Liver (tissue), 3 donors: ENCODE results near the gene TEX19.

ENCODE experiments used
- CTCF ChIP-seq: fragments of 150-350 bp; IDR thresholded peaks from 2 replicates; pipeline ENCODE4 v1.5.1; 2017; ENCODE audit warnings: improper control_type of control experiment, low read depth, low read length; ENCODE audit not compliant: missing input control
- FOXA1 ChIP-seq: IDR thresholded peaks from 2 replicates; pipeline ENCODE4 v1.6.1; 2016; ENCODE audit warnings: antibody characterized with exemption
- HNF4A ChIP-seq, 2 donors: conservative IDR thresholded peaks; 2 replicates each; pipeline ENCODE4 v1.6.1; 2016; ENCODE audit warnings: antibody characterized with exemption in 2 of 2, mild to moderate bottlenecking in 2 of 2
- JUND ChIP-seq, 2 donors: IDR thresholded peaks; 2 replicates each; pipeline ENCODE4 v1.6.1; 2016; ENCODE audit warnings: antibody characterized with exemption in 2 of 2
- RAD21 ChIP-seq, 2 donors: IDR thresholded peaks; 2 replicates each; pipeline ENCODE4 v1.6.1; 2016; ENCODE audit warnings: antibody characterized with exemption in 2 of 2, mild to moderate bottlenecking in 2 of 2
- REST ChIP-seq: IDR thresholded peaks from 2 replicates; pipeline ENCODE4 v1.6.1; 2016; ENCODE audit warnings: antibody characterized with exemption, mild to moderate bottlenecking
- SP1 ChIP-seq: IDR thresholded peaks from 2 replicates; pipeline ENCODE4 v1.6.1; 2018; ENCODE audit warnings: antibody characterized with exemption, mild to moderate bottlenecking
- TAF1 ChIP-seq: conservative IDR thresholded peaks from 2 replicates; pipeline ENCODE4 v1.6.1; 2016; ENCODE audit warnings: antibody characterized with exemption, mild to moderate bottlenecking
- YY1 ChIP-seq: IDR thresholded peaks from 2 replicates; pipeline ENCODE4 v1.6.1; 2016; ENCODE audit warnings: antibody characterized with exemption, mild to moderate bottlenecking
- TF ChIP-seq, protein P1 (sequence below): IDR thresholded peaks from 2 replicates; pipeline ENCODE4 v1.6.1; 2016; ENCODE audit warnings: antibody characterized with exemption
- TF ChIP-seq, protein P2 (sequence below): IDR thresholded peaks from 2 replicates; pipeline ENCODE4 v1.6.1; 2016; ENCODE audit warnings: antibody characterized with exemption
- TF ChIP-seq, protein P3 (sequence below): IDR thresholded peaks from 2 replicates; pipeline ENCODE4 v1.6.1; 2016; ENCODE audit warnings: antibody characterized with exemption
- donor health status: healthy.
- donor health status: healthy.

GRCh38 chr17:82410014-82410716 lies 51.1 kb downstream of the TEX19 start:
- TF ChIP-seq YY1 (no peak), CTCF (no peak), JUND (IDR thresholded peaks at IDR 0.05) (no peak), SP1 (no peak), RAD21 (IDR thresholded peaks at IDR 0.05) (no peak), HNF4A (conservative IDR thresholded peaks at IDR 0.05) (no peak), TAF1 (no peak), REST (no peak), FOXA1 (no peak)
- TF ChIP-seq, protein P1, sequence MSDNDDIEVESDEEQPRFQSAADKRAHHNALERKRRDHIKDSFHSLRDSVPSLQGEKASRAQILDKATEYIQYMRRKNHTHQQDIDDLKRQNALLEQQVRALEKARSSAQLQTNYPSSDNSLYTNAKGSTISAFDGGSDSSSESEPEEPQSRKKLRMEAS = no peak
- TF ChIP-seq, protein P2, sequence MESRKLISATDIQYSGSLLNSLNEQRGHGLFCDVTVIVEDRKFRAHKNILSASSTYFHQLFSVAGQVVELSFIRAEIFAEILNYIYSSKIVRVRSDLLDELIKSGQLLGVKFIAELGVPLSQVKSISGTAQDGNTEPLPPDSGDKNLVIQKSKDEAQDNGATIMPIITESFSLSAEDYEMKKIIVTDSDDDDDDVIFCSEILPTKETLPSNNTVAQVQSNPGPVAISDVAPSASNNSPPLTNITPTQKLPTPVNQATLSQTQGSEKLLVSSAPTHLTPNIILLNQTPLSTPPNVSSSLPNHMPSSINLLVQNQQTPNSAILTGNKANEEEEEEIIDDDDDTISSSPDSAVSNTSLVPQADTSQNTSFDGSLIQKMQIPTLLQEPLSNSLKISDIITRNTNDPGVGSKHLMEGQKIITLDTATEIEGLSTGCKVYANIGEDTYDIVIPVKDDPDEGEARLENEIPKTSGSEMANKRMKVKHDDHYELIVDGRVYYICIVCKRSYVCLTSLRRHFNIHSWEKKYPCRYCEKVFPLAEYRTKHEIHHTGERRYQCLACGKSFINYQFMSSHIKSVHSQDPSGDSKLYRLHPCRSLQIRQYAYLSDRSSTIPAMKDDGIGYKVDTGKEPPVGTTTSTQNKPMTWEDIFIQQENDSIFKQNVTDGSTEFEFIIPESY = no peak
- TF ChIP-seq, protein P3, sequence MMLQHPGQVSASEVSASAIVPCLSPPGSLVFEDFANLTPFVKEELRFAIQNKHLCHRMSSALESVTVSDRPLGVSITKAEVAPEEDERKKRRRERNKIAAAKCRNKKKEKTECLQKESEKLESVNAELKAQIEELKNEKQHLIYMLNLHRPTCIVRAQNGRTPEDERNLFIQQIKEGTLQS = no peak
